HG02840 (cell line): ENCODE data around the gene ZXDA.

Experiments
- ATAC-seq: cut with Tn5 transposase; IDR thresholded peaks from one replicate; pipeline ENCODE4 v1.9.1; 2021; ENCODE audit warnings: mild to moderate bottlenecking, moderate library complexity, moderate number of reproducible peaks; ENCODE audit not compliant: unreplicated experiment, low FRiP score

Gene ZXDA

GRCh38 chrX:57899064-57899463 lies 11.2 kb downstream of the ZXDA start:
- ATAC-seq, result no peak

GRCh38 chrX:57871463-57871862 lies 38.8 kb downstream of the ZXDA start:
- no peak for ATAC-seq
